HUDEP-2 (cell line): ENCODE measurements around the gene AP5Z1.

Experiments
- DNase-seq, 76 experiments: peaks; one replicate each; lab custom pipeline; 2025; ENCODE audit not compliant: unreplicated experiment in 76 of 76; lab: John Stamatoyannopoulos, UW

The AP5Z1 gene

GRCh38 chr7:4835398-4836205 is 60.2 kb downstream of the AP5Z1 start:
- no peak for DNase-seq

GRCh38 chr7:4836206-4836661 is 60.8 kb downstream of the AP5Z1 start:
- no peak for DNase-seq

GRCh38 chr7:4837041-4837802 is 61.8 kb downstream of the AP5Z1 start:
- DNase-seq: no peak

- DNase-seq: no peak
Measured at GRCh38 chr7:4837803-4838625, 62.6 kb downstream of the AP5Z1 start.

GRCh38 chr7:4838626-4839334 is 63.4 kb downstream of the AP5Z1 start:
- DNase-seq: no peak

GRCh38 chr7:4840079-4840501 is 64.7 kb downstream of the AP5Z1 start:
- no peak for DNase-seq
